Caco-2 (cell line): ENCODE data around the gene ARHGEF4. TPM values are rescaled to one million over a fixed set of nuclear protein-coding genes. Genes with fewer than 3 reads are reported as not detected.

Experiments
- BruUV-seq: library from RNA; stranded (reverse); fragments of 400-500 nt; replicated peaks from 2 replicates; lab custom pipeline; 2021; lab: Mats Ljungman, UMichigan
- CTCF ChIA-PET: fragments of 300-600 bp; sonication (Branson Sonifier 250); formaldehyde crosslinking; loops from one replicate; lab custom pipeline; 2022; ENCODE audit warnings: antibody characterized with exemption; lab: Charles Lee
- POLR2A ChIA-PET: fragments of 300-600 bp; sonication (Branson Sonifier 250); formaldehyde crosslinking; loops from one replicate; lab custom pipeline; 2022; ENCODE audit warnings: antibody characterized with exemption; lab: Charles Lee
- DNase-seq, 2 experiments: peaks; one replicate each; pipeline versions ENCODE4 v3.0.0 to v3.0.0-alpha.2; 2020 to 2022
- H3K27me3 ChIP-seq: replicated peaks from 2 replicates; pipeline ENCODE4 v1.6.0; 2011; ENCODE audit warnings: low read length; ENCODE audit not compliant: control insufficient read depth, insufficient read depth
- H3K36me3 ChIP-seq: 2 replicates; pipeline ENCODE4 v1.5.1; 2011; ENCODE audit warnings: low read length; ENCODE audit not compliant: control insufficient read depth, insufficient read depth
- H3K4me1 ChIP-seq: fragments of 250-450 bp; sonication (Bioruptor Pico); 2 replicates; pipeline ENCODE4 v1.5.1; 2020; ENCODE audit warnings: mild to moderate bottlenecking
- H3K4me3 ChIP-seq: 2 replicates; pipeline ENCODE4 v1.5.1; 2011; ENCODE audit warnings: low read depth, mild to moderate bottlenecking, control low read depth, low read length
- H3K9me3 ChIP-seq: fragments of 250-450 bp; sonication (Bioruptor Pico); 2 replicates; pipeline ENCODE4 v1.5.1; 2020; ENCODE audit warnings: mild to moderate bottlenecking, moderate library complexity
- H3K27ac Mint-ChIP-seq: one replicate; pipeline ENCODE4 v1.8.0; 2022; ENCODE audit warnings: mixed read lengths; ENCODE audit not compliant: unreplicated experiment
- H3K27me3 Mint-ChIP-seq: one replicate; pipeline ENCODE4 v1.8.0; 2022; ENCODE audit warnings: mixed read lengths; ENCODE audit not compliant: insufficient read depth, unreplicated experiment
- H3K36me3 Mint-ChIP-seq: one replicate; pipeline ENCODE4 v1.8.0; 2022; ENCODE audit warnings: mild to moderate bottlenecking, mixed read lengths; ENCODE audit not compliant: insufficient read depth, unreplicated experiment
- H3K4me1 Mint-ChIP-seq: one replicate; pipeline ENCODE4 v1.8.0; 2022; ENCODE audit warnings: low read depth, mixed read lengths; ENCODE audit not compliant: unreplicated experiment
- H3K4me3 Mint-ChIP-seq: one replicate; pipeline ENCODE4 v1.8.0; 2022; ENCODE audit warnings: mild to moderate bottlenecking, moderate library complexity, mixed read lengths; ENCODE audit not compliant: unreplicated experiment
- H3K9me3 Mint-ChIP-seq: one replicate; pipeline ENCODE4 v1.8.0; 2022; ENCODE audit warnings: mixed read lengths; ENCODE audit not compliant: unreplicated experiment
- CTCF ChIP-seq, 2 experiments: fragments of 200-600 bp in 1 of 2; IDR thresholded peaks; 1 replicate in 1 of 2; 2 replicates in 1 of 2; pipeline versions ENCODE4 v1.5.1 to v1.8.0; 2011 to 2022; ENCODE audit warnings: antibody characterized with exemption in 1 of 2, control low read depth in 1 of 2, inconsistent platforms in 1 of 2, low read depth in 1 of 2, low read length in 1 of 2, mild to moderate bottlenecking in 1 of 2, moderate library complexity in 1 of 2; ENCODE audit not compliant: insufficient read depth in 1 of 2, severe bottlenecking in 1 of 2, unreplicated experiment in 1 of 2
- intact Hi-C: fragments of 100-400 bp; cut with micrococcal nuclease; formaldehyde crosslinking; loops from one replicate; pipeline ENCODE4 v1.10.0; 2022; ENCODE audit not compliant: unreplicated experiment
- total RNA-seq: library from RNA; stranded (reverse); gene quantifications from 2 replicates; pipeline ENCODE4 v1.2.3, GENCODE V29; 2022

ARHGEF4 gene
- total RNA-seq, 1 experiment from 2014 or later, result 1.8 TPM

- Mint-ChIP-seq H3K9me3 (no peaks in the 10 kb centered on the region), H3K4me3 (no peak overlapping the region), H3K27me3 (no peaks in the 10 kb centered on the region), H3K36me3 (peaks cover 17% of the 10 kb centered on the region), H3K4me1 (no peaks in the 10 kb centered on the region), H3K27ac (no peak overlapping the region)
- no peaks in the 10 kb centered on the region for H3K36me3 ChIP-seq
- CTCF ChIA-PET, result no interaction called here
- TF ChIP-seq CTCF (IDR thresholded peaks at IDR 0.05; ENCODE audit: insufficient read depth in 1 of 2, low read depth in 1 of 2, low read length in 1 of 2, severe bottlenecking in 1 of 2, unreplicated experiment in 1 of 2), result no peak
- H3K27me3 ChIP-seq, result no peaks in the 10 kb centered on the region
- no peak overlapping the region for H3K4me3 ChIP-seq
- no TSS peak for BruUV-seq
- POLR2A ChIA-PET, result no interaction called here
- intact Hi-C loops, result no loop called here
- H3K4me1 ChIP-seq, result no peaks in the 10 kb centered on the region
- DNase-seq, result no peak
- no peaks in the 10 kb centered on the region for H3K9me3 ChIP-seq
Measured at GRCh38 chr2:131041402-131042147, 204.9 kb downstream of the ARHGEF4 start.

- no peak overlapping the region for H3K4me3 Mint-ChIP-seq
- no peaks in the 10 kb centered on the region for H3K27me3 Mint-ChIP-seq
- H3K4me1 ChIP-seq, result no peaks in the 10 kb centered on the region
- DNase-seq, result no peak
- H3K27ac Mint-ChIP-seq, result no peak overlapping the region
- H3K9me3 ChIP-seq, result no peaks in the 10 kb centered on the region
- H3K27me3 ChIP-seq, result no peaks in the 10 kb centered on the region
- no peaks in the 10 kb centered on the region for H3K36me3 ChIP-seq
- no peak for TF ChIP-seq CTCF (IDR thresholded peaks at IDR 0.05; ENCODE audit: insufficient read depth in 1 of 2, low read depth in 1 of 2, low read length in 1 of 2, severe bottlenecking in 1 of 2, unreplicated experiment in 1 of 2)
- no TSS peak for BruUV-seq
- ChIA-PET POLR2A (no interaction called here), CTCF (no interaction called here)
- intact Hi-C loops, result no loop called here
- H3K9me3 Mint-ChIP-seq, result no peaks in the 10 kb centered on the region
- no peaks in the 10 kb centered on the region for H3K4me1 Mint-ChIP-seq
- no peak overlapping the region for H3K4me3 ChIP-seq
- peaks cover 23% of the 10 kb centered on the region for H3K36me3 Mint-ChIP-seq
Measured at GRCh38 chr2:131042148-131042775, 205.5 kb downstream of the ARHGEF4 start.

- H3K4me3 ChIP-seq, result no peak overlapping the region
- Mint-ChIP-seq H3K36me3 (peaks cover 29% of the 10 kb centered on the region), H3K27ac (peak overlapping the region; percentile 6), H3K4me3 (no peak overlapping the region), H3K4me1 (no peaks in the 10 kb centered on the region), H3K9me3 (no peaks in the 10 kb centered on the region), H3K27me3 (no peaks in the 10 kb centered on the region)
- no peak for TF ChIP-seq CTCF (IDR thresholded peaks at IDR 0.05; ENCODE audit: insufficient read depth in 1 of 2, low read depth in 1 of 2, low read length in 1 of 2, severe bottlenecking in 1 of 2, unreplicated experiment in 1 of 2)
- POLR2A ChIA-PET, result no interaction called here
- BruUV-seq, result no TSS peak
- H3K36me3 ChIP-seq, result no peaks in the 10 kb centered on the region; the same call in 1 of the 2 replicates
- no peaks in the 10 kb centered on the region for H3K9me3 ChIP-seq
- DNase-seq, result no peak
- CTCF ChIA-PET, result no interaction called here
- H3K27me3 ChIP-seq, result no peaks in the 10 kb centered on the region
- intact Hi-C loops, result no loop called here
- no peaks in the 10 kb centered on the region for H3K4me1 ChIP-seq
Measured at GRCh38 chr2:131043199-131044074, 206.7 kb downstream of the ARHGEF4 start.
